WTC11 (cell line): ENCODE measurements around the gene ABCB1. TPM values are rescaled to one million over a fixed set of nuclear protein-coding genes. Genes with fewer than 3 reads are reported as not detected.
"Not testable (repeated sequence)": the region's sequence is repeated elsewhere in the genome, so short reads cannot be mapped to it uniquely, and the experiment has no call there.

ENCODE experiments used
- ATAC-seq: fragments of 200-7000 bp; cut with Tn5 transposase; 2 replicates; pipeline ENCODE4 v1.10.0; 2021; ENCODE audit warnings: mild to moderate bottlenecking, moderate library complexity
- CTCF ChIA-PET: fragments of 300-600 bp; sonication (Branson Sonifier 250); formaldehyde crosslinking; loops from one replicate; lab custom pipeline; 2021; ENCODE audit warnings: antibody characterized with exemption; lab: Charles Lee
- POLR2A ChIA-PET: fragments of 350-600 bp; sonication (Branson Sonifier 250); formaldehyde crosslinking; loops from one replicate; lab custom pipeline; 2021; ENCODE audit warnings: antibody characterized with exemption; lab: Charles Lee
- DNase-seq: peaks from one replicate; pipeline ENCODE4 v3.0.0; 2021; ENCODE audit warnings: low spot score
- H3K27ac Mint-ChIP-seq: 2 replicates; pipeline ENCODE4 v1.8.0; 2021; ENCODE audit warnings: mixed read lengths
- H3K27me3 Mint-ChIP-seq: 2 replicates; pipeline ENCODE4 v1.8.0; 2021; ENCODE audit warnings: low read depth, mild to moderate bottlenecking, moderate library complexity, mixed read lengths
- H3K36me3 Mint-ChIP-seq: 2 replicates; pipeline ENCODE4 v1.8.0; 2021; ENCODE audit warnings: mixed read lengths
- H3K4me1 Mint-ChIP-seq: 2 replicates; pipeline ENCODE4 v1.8.0; 2022; ENCODE audit warnings: mixed read lengths
- H3K4me3 Mint-ChIP-seq: 2 replicates; pipeline ENCODE4 v1.8.0; 2021; ENCODE audit warnings: mild to moderate bottlenecking, moderate library complexity, mixed read lengths
- H3K9me3 Mint-ChIP-seq: 2 replicates; pipeline ENCODE4 v1.8.0; 2021; ENCODE audit warnings: mixed read lengths
- AFF4 ChIP-seq: sonication (generic); formaldehyde crosslinking; IDR thresholded peaks from 2 replicates; pipeline ENCODE4 v1.8.1; 2023; ENCODE audit warnings: mild to moderate bottlenecking, missing genetic modification reagents, borderline replicate concordance
- CBFB ChIP-seq: sonication (generic); formaldehyde crosslinking; IDR thresholded peaks from 2 replicates; pipeline ENCODE4 v1.8.1; 2022; ENCODE audit warnings: mild to moderate bottlenecking, low read depth, missing genetic modification reagents
- E2F5 ChIP-seq: sonication (generic); formaldehyde crosslinking; IDR thresholded peaks from 2 replicates; pipeline ENCODE4 v1.8.1; 2022; ENCODE audit warnings: mild to moderate bottlenecking, moderate library complexity, missing genetic modification reagents
- GTF2I ChIP-seq: fragments of 250-450 bp; sonication (Bioruptor Pico); conservative IDR thresholded peaks from 2 replicates; pipeline ENCODE4 v1.4.0; 2021; ENCODE audit warnings: mild to moderate bottlenecking
- IRF2 ChIP-seq: sonication (generic); formaldehyde crosslinking; IDR thresholded peaks from 2 replicates; pipeline ENCODE4 v1.8.0; 2022; ENCODE audit warnings: low read depth, missing genetic modification reagents, borderline replicate concordance
- JAZF1 ChIP-seq: fragments of 250-450 bp; sonication (Bioruptor Pico); IDR thresholded peaks from 2 replicates; pipeline ENCODE4 v1.9.0; 2021; ENCODE audit warnings: moderate library complexity, mild to moderate bottlenecking, inconsistent platforms
- JUN ChIP-seq: sonication (generic); formaldehyde crosslinking; IDR thresholded peaks from 2 replicates; pipeline ENCODE4 v1.8.0; 2023; ENCODE audit warnings: mild to moderate bottlenecking, missing genetic modification reagents
- NFATC4 ChIP-seq: fragments of 250-450 bp; sonication (Bioruptor Pico); IDR thresholded peaks from 2 replicates; pipeline ENCODE4 v1.9.0; 2021; ENCODE audit warnings: mild to moderate bottlenecking
- PRDM15 ChIP-seq: sonication (generic); formaldehyde crosslinking; IDR thresholded peaks from 2 replicates; pipeline ENCODE4 v1.8.0; 2022; ENCODE audit warnings: missing genetic modification reagents
- RELA ChIP-seq: sonication (generic); formaldehyde crosslinking; IDR thresholded peaks from 2 replicates; pipeline ENCODE4 v1.8.1; 2022; ENCODE audit warnings: missing genetic modification reagents, mild to moderate bottlenecking, borderline replicate concordance
- SOX15 ChIP-seq: fragments of 250-450 bp; sonication (Bioruptor Pico); IDR thresholded peaks from 2 replicates; pipeline ENCODE4 v1.9.0; 2021; ENCODE audit warnings: mild to moderate bottlenecking
- SP1 ChIP-seq: sonication (generic); formaldehyde crosslinking; conservative IDR thresholded peaks from 2 replicates; pipeline ENCODE4 v1.8.1; 2022; ENCODE audit warnings: missing genetic modification reagents
- TEAD4 ChIP-seq: sonication (generic); formaldehyde crosslinking; IDR thresholded peaks from 2 replicates; pipeline ENCODE4 v1.8.0; 2022; ENCODE audit warnings: mild to moderate bottlenecking, missing genetic modification reagents
- TP53 ChIP-seq: sonication (generic); formaldehyde crosslinking; IDR thresholded peaks from 2 replicates; pipeline ENCODE4 v1.8.1; 2023; ENCODE audit warnings: mild to moderate bottlenecking, missing genetic modification reagents
- USF2 ChIP-seq: sonication (generic); formaldehyde crosslinking; IDR thresholded peaks from 2 replicates; pipeline ENCODE4 v1.8.1; 2023; ENCODE audit warnings: mild to moderate bottlenecking, missing genetic modification reagents, moderate library complexity
- ZNF138 ChIP-seq: sonication (generic); formaldehyde crosslinking; conservative IDR thresholded peaks from 2 replicates; pipeline ENCODE4 v1.8.1; 2022; ENCODE audit warnings: mild to moderate bottlenecking, moderate library complexity, missing genetic modification reagents
- ZNF317 ChIP-seq: sonication (generic); formaldehyde crosslinking; IDR thresholded peaks from 2 replicates; pipeline ENCODE4 v1.8.1; 2023; ENCODE audit warnings: low read depth, mild to moderate bottlenecking, moderate library complexity, missing genetic modification reagents, borderline replicate concordance
- ZNF416 ChIP-seq: fragments of 250-450 bp; sonication (Bioruptor Pico); IDR thresholded peaks from 2 replicates; pipeline ENCODE4 v1.9.0; 2021; ENCODE audit warnings: mild to moderate bottlenecking, inconsistent platforms
- ZNF532 ChIP-seq: fragments of 250-450 bp; sonication (Bioruptor Pico); IDR thresholded peaks from 2 replicates; pipeline ENCODE4 v1.9.0; 2021; ENCODE audit warnings: mild to moderate bottlenecking, borderline replicate concordance
- ZSCAN18 ChIP-seq: fragments of 250-450 bp; sonication (Bioruptor Pico); IDR thresholded peaks from 2 replicates; pipeline ENCODE4 v2.1.2; 2022; ENCODE audit warnings: mild to moderate bottlenecking, moderate library complexity
- total RNA-seq: library from RNA; stranded (reverse); gene quantifications from 3 replicates; pipeline ENCODE4 v1.2.3, GENCODE V29; 2021

The ABCB1 gene
- total RNA-seq, 1 experiment from 2014 or later = 0.94 TPM

GRCh38 chr7:87574630-87575029, 26.1 kb downstream of the ABCB1 start:
- no peak for ATAC-seq
- DNase-seq = no peak
- no peaks in the 10 kb centered on the region for H3K36me3 Mint-ChIP-seq
- ChIA-PET POLR2A (no interaction called here), CTCF (no interaction called here)
- no peaks in the 10 kb centered on the region for H3K4me1 Mint-ChIP-seq
- no peak for TF ChIP-seq AFF4 (CRISPR knock-in tag)
- TF ChIP-seq GTF2I (CRISPR knock-in tag) = no peak
- no peak for TF ChIP-seq CBFB (CRISPR knock-in tag)
- TF ChIP-seq JUN = no peak
- no peak for TF ChIP-seq TP53 (CRISPR knock-in tag)
- no peak for TF ChIP-seq RELA
- TF ChIP-seq IRF2 (CRISPR knock-in tag) = no peak
- no peak for TF ChIP-seq NFATC4 (CRISPR knock-in tag)
- no peak for TF ChIP-seq TEAD4 (CRISPR knock-in tag)
- no peak for TF ChIP-seq PRDM15 (CRISPR knock-in tag)
- TF ChIP-seq ZNF416 (CRISPR knock-in tag) = no peak
- TF ChIP-seq SP1 = no peak
- no peak for TF ChIP-seq ZNF317
- no peak for TF ChIP-seq JAZF1
- TF ChIP-seq USF2 (CRISPR knock-in tag) = no peak
- 0 out of 2 replicates have a peak, but pooled peaks cover 3% of the 10 kb centered on the region for H3K9me3 Mint-ChIP-seq
- H3K4me3 Mint-ChIP-seq = no peak overlapping the region
- H3K27ac Mint-ChIP-seq = no peak overlapping the region
- H3K27me3 Mint-ChIP-seq = no peaks in the 10 kb centered on the region

- CTCF ChIA-PET, POLR2A ChIA-PET: not testable (repeated sequence)
Observed at GRCh38 chr7:87572513-87572912, 28.2 kb downstream of the ABCB1 start.

GRCh38 chr7:87570178-87570577, 30.5 kb downstream of the ABCB1 start:
- H3K9me3 Mint-ChIP-seq = no peaks in the 10 kb centered on the region
- H3K4me1 Mint-ChIP-seq = no peaks in the 10 kb centered on the region
- POLR2A ChIA-PET = no interaction called here
- H3K4me3 Mint-ChIP-seq = no peak overlapping the region
- H3K27me3 Mint-ChIP-seq = no peaks in the 10 kb centered on the region
- H3K36me3 Mint-ChIP-seq = no peaks in the 10 kb centered on the region
- CTCF ChIA-PET = no interaction called here
- ATAC-seq (no peak), DNase-seq (no peak)
- H3K27ac Mint-ChIP-seq = no peak overlapping the region
- TF ChIP-seq E2F5 (no peak), ZNF138 (CRISPR knock-in tag) (no peak), ZSCAN18 (CRISPR knock-in tag) (no peak), ZNF532 (CRISPR knock-in tag) (no peak), SOX15 (no peak)

More at GRCh38 chr7:87572513-87572912, 28.2 kb downstream of the ABCB1 start:
- H3K27me3 Mint-ChIP-seq, H3K36me3 Mint-ChIP-seq, H3K4me1 Mint-ChIP-seq, H3K9me3 Mint-ChIP-seq, H3K4me3 Mint-ChIP-seq, DNase-seq, ATAC-seq, H3K27ac Mint-ChIP-seq: not testable (repeated sequence)
